Measurements from ENCODE around the gene INO80D.
A peak's percentile ranks its signal among the peaks of the same experiment; 100 is the strongest.
"Not testable (repeated sequence)": the region's sequence is repeated elsewhere in the genome, so short reads cannot be mapped to it uniquely, and the experiment has no call there.

Gene INO80D

DNA sequence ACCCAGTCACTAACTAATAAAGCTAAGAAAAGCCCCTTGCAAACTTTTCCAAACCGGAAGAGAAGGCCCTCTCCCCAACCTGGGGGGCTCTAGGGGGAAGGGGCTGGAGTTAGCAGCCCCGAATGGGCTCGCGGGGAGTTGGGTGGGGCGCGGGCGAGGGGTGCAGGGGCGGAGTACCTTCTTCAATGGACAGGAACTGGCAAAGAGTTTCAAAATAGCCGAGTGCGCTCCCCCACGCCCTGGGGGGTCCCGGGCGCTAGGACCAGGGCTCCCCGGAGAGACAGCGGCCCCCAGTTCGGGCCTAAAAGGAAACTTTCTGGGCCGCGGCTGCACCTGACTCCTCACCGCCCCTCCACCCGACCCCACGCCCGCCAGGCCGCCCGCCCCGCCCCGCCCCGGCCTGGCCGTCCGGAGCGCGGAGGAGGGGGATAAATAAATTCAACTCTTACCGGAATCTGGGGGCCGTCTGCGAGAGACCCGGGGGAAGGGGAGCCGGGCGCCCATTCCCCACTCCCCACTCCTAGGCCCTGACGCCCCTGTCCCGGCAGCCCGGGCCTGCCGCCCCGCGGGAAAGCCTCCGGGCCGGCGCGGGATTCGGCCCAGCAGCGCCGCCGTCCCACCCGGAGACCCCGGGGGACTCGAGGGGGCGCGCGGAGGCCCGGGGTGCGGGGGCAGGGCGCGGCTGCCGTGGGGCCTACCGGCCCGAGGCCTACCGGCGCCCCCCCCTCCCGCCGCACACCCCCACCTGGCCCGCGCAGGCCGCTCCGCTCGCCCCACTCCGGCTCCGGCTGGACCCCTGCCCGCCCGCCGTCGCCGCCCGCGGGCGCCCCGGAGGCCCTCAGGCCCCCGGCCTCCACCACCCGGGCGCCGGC, 868 bp downstream of the INO80D start:
- no peak for DNase-seq (ENCODE audit: low read depth)
- H3K4me3 ChIP-seq (ENCODE audit: low read depth, low read length): peak overlapping the region; percentile 80

DNA sequence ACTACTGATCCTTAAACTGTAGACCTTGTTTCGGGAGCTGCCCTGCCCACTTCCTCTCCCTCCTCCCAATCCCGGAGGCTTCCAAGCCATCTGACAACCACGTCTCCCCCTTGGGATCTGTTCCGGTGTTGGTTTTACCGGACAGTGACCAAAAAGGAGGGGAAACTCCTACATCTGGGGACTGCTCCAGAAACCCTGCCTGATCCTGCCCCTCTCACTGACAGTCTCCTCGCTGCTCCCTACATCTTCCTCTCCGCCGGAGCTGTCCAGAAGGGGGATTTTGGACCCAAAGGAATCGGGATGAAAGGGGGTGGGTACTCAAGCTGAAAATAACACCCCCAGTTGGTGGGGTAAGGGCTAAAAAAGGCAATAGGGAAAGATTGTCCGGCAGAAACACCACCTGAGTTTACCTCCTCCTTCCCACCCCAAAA, 1.5 kb downstream of the INO80D start:
- peak overlapping the region; percentile 80 for H3K4me3 ChIP-seq (ENCODE audit: low read depth, low read length)
- DNase-seq (ENCODE audit: low read depth): peak; percentile 17

- no peak for DNase-seq (ENCODE audit: low read depth)
- H3K4me3 ChIP-seq (ENCODE audit: low read depth, low read length): peak overlapping the region; percentile 80
Observed at GRCh38 chr2:206083602-206084438, 2.2 kb downstream of the INO80D start.

- DNase-seq (ENCODE audit: low read depth): no peak
- H3K4me3 ChIP-seq (ENCODE audit: low read depth, low read length): no peak overlapping the region
Observed at GRCh38 chr2:206082298-206082843, 3.6 kb downstream of the INO80D start.

DNA sequence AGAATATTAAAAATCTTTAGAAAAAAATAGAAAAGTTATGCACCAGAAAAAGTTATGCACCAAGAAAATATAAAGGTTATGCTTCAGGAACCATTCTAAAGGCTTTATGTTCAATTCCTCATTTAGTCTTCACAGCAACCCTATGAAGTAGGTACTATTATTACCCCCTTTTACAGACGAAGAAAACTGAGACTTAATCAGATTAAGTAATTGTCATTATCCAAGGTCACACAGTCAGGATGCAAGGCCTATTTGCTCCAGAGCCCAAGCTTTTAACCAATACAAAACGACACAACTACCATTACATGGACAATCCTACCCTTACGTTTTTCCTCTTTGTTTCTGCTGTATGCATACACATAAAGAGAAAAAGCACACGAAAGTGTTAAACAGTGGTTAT, 5.0 kb downstream of the INO80D start:
- no peak overlapping the region for H3K4me3 ChIP-seq (ENCODE audit: low read depth, low read length)
- DNase-seq (ENCODE audit: low read depth): no peak

- H3K4me3 ChIP-seq (ENCODE audit: low read depth, low read length): no peak overlapping the region
- DNase-seq (ENCODE audit: low read depth): no peak
Observed at GRCh38 chr2:206079699-206080465, 6.1 kb downstream of the INO80D start.

GRCh38 chr2:206077879-206078278, 8.1 kb downstream of the INO80D start:
- not testable (repeated sequence) for H3K4me3 ChIP-seq (ENCODE audit: low read depth, low read length); DNase-seq (ENCODE audit: low read depth)

DNA sequence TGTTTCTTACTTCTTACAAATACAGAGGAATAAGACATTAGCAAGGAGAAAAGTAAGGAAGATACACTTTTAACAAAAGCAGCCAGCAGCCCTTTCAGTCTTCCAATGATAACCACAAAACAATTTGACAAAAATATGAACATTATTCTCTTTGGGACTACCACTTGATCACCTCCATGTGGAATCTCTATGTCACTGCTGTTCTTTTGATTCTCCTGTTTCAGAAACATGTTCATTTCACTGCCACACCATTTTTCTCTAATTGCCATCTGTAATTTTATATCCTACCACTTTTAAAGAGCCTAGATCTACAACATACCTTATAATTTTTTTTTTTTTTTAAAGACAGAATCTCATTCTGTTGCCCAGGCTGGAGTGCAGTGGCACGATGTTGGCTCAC, 10.9 kb downstream of the INO80D start:
- no peak for DNase-seq (ENCODE audit: low read depth)

DNA sequence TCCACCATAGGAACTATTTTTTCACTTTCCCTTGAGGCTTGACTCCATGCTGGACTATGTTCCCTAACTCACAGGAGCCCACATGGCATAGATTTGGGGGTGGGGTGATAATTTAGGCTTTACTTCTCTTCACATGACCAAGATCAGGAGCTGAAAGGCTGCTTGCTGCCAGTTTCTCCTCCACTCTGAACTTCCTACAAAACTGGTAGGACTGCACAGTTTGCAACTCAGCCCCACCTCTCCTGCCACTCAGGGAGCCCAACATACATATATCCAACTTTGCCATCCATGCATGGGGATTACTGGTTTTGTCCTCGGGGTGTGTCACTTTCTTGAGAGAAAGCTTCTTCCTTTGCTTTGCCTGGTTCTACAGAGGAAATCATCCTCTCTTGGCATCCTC, 14.2 kb downstream of the INO80D start:
- no peak for DNase-seq (ENCODE audit: low read depth)
- no peak overlapping the region for H3K4me3 ChIP-seq (ENCODE audit: low read depth, low read length)

More for the DNA sequence above, 10.9 kb downstream of the INO80D start:
- H3K4me3 ChIP-seq (ENCODE audit: low read depth, low read length): no peak overlapping the region

DNA sequence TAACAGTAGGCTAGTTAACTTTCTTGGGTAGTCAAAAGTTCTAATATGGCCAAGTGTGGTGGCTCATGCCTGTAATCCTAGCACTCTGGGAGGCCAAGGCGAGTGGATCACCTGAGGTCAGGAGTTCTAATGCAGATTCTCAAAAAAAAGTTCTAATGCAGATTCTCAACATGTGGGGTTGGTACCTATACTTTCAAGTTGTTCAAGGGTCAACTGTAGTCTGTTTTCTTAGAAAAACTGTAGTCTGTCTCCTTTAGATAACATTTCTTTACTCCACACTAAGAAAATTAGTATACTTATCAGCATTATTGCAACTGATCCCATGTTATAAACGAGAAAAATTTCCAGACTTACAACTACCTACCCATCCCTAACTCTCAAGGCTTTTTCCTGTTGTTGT, 16.6 kb downstream of the INO80D start:
- no peak for DNase-seq (ENCODE audit: low read depth)
- no peak overlapping the region for H3K4me3 ChIP-seq (ENCODE audit: low read depth, low read length)

- no peak overlapping the region for H3K4me3 ChIP-seq (ENCODE audit: low read depth, low read length)
- DNase-seq (ENCODE audit: low read depth): no peak
Observed at GRCh38 chr2:206068207-206068606, 17.8 kb downstream of the INO80D start.

DNA sequence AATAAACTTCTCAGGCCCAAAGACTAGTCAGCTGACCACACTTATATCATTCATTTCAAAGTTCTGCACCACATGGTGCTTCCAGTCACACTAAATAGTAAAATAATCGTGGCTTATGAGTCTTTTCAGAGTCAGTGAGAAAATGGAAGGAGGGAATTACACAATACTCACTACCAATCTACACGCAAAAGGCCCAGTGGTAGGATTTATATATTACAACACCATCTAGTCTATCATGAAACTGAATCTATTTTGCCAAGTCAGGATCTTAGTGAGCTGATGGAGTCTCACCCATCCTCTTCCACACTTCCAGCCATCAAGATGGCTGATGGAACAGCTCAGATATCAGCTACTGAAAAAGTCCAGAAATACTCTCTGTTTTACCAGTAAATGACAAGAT, 21.9 kb downstream of the INO80D start:
- DNase-seq (ENCODE audit: low read depth): no peak
- no peak overlapping the region for H3K4me3 ChIP-seq (ENCODE audit: low read depth, low read length)

GRCh38 chr2:206063635-206064034, 22.3 kb downstream of the INO80D start:
- no peak for DNase-seq (ENCODE audit: low read depth)
- H3K4me3 ChIP-seq (ENCODE audit: low read depth, low read length): no peak overlapping the region

- no peak overlapping the region for H3K4me3 ChIP-seq (ENCODE audit: low read depth, low read length)
- no peak for DNase-seq (ENCODE audit: low read depth)
Observed at GRCh38 chr2:206062724-206063123, 23.2 kb downstream of the INO80D start.

GRCh38 chr2:206056286-206056685, 29.7 kb downstream of the INO80D start:
- no peak for DNase-seq (ENCODE audit: low read depth)
- H3K4me3 ChIP-seq (ENCODE audit: low read depth, low read length): no peak overlapping the region

DNA sequence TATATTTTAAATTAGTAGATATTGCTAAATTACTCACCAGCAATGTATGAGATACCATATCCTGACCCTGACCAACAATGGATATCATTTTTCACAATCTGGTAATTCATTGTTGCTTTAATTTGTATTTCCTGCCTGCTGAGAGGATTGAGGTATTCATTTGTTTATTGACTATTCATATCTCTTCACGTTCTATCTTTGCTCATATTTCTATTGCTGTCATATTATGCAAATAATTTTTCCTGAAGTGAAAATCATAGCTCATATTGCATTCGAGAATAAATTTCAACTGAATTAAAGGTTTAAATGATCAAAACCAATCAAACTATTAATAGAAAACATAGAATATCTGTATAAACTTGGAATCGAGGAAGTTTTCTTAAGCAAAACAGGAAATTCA, 31.0 kb downstream of the INO80D start:
- H3K4me3 ChIP-seq (ENCODE audit: low read depth, low read length): no peak overlapping the region
- DNase-seq (ENCODE audit: low read depth): no peak

- no peak overlapping the region for H3K4me3 ChIP-seq (ENCODE audit: low read depth, low read length)
- no peak for DNase-seq (ENCODE audit: low read depth)
Observed at GRCh38 chr2:206051912-206052311, 34.1 kb downstream of the INO80D start.

GRCh38 chr2:206049392-206049791, 36.6 kb downstream of the INO80D start:
- DNase-seq (ENCODE audit: low read depth): no peak

DNA sequence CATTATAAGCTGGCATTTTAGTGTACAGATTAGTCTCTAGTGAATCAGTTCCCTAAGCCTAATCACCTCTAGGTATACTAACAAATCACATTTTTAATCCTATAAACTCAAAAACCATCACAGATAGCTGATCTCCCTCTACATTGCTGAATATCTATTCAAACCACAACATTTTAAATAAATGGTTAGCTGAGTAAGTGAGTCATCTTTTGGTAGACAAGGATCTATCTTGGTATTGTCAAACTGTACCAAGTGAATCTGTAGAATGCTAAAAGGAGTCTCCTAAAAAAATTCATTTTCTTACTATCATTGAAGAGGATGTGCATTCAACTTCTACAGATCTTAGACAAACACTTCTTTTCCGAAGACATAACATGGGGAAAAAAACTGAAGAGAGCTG, 40.7 kb downstream of the INO80D start:
- no peak overlapping the region for H3K4me3 ChIP-seq (ENCODE audit: low read depth, low read length)

More at GRCh38 chr2:206049392-206049791, 36.6 kb downstream of the INO80D start:
- H3K4me3 ChIP-seq (ENCODE audit: low read depth, low read length): no peak overlapping the region

More for the DNA sequence above, 40.7 kb downstream of the INO80D start:
- DNase-seq (ENCODE audit: low read depth): no peak
